ENCODE results near the gene GRM8. TPM values are rescaled to one million over a fixed set of nuclear protein-coding genes. Genes with fewer than 3 reads are reported as not detected.

GRM8 gene
- total and polyA plus RNA-seq, 4 donors, result 0.28 to 4.9 (median 2.8) TPM

- TF ChIP-seq TAF1 (conservative IDR thresholded peaks at IDR 0.05), result no peak
- no peak for TF ChIP-seq NR2F2 (IDR thresholded peaks at IDR 0.05)
- TF ChIP-seq SP1 (IDR thresholded peaks at IDR 0.05), result no peak
Measured at GRCh38 chr7:127252377-127252713, 396 bp downstream of the GRM8 start (continued).

GRCh38 chr7:127251465-127252376 lies 1.0 kb downstream of the GRM8 start:
- Histone ChIP-seq H3K27me3 (ENCODE audit: control insufficient read depth in 4 of 4, insufficient read depth in 4 of 4, low read length in 3 of 4) (peaks cover 0 to 2% (median 0%) of the 10 kb centered on the region in 4 donors), H3K4me3 (ENCODE audit: low read depth in 1 of 3, low read length in 3 of 3) (peak overlapping the region; percentile 54 to 86 (median 72)), H3K36me3 (ENCODE audit: control insufficient read depth in 4 of 4, insufficient read depth in 3 of 4, low read depth in 1 of 4, low read length in 3 of 4) (no peaks in the 10 kb centered on the region), H3K9me3 (ENCODE audit: control insufficient read depth in 4 of 4, low read length in 3 of 4) (no peaks in the 10 kb centered on the region), H3K27ac (ENCODE audit: low read depth in 1 of 2, low read length in 2 of 2) (no peak overlapping the region), H3K9ac (ENCODE audit: low read depth in 1 of 2, low read length in 2 of 2) (no peak overlapping the region), H3K4me1 (ENCODE audit: control insufficient read depth in 4 of 4, insufficient read depth in 4 of 4, low read length in 3 of 4) (peaks cover 6 to 25% (median 21%) of the 10 kb centered on the region in 4 donors)
- under 1% methylated on average over 81 of the region's 81 CpGs for WGBS
- DNase-seq (ENCODE audit: low spot score), result peak; percentile 37
- TF ChIP-seq ZBTB33 (IDR thresholded peaks at IDR 0.05) (no peak), GABPA (IDR thresholded peaks at IDR 0.05 in 1 of 2, conservative IDR thresholded peaks at IDR 0.05 in 1 of 2) (no peak), NR2F2 (IDR thresholded peaks at IDR 0.05) (no peak), RXRA (IDR thresholded peaks at IDR 0.05) (peak in 1 of 2 donors; percentile 30), HNF4A (conservative IDR thresholded peaks at IDR 0.05) (peak; percentile 80 to 90)

DNA sequence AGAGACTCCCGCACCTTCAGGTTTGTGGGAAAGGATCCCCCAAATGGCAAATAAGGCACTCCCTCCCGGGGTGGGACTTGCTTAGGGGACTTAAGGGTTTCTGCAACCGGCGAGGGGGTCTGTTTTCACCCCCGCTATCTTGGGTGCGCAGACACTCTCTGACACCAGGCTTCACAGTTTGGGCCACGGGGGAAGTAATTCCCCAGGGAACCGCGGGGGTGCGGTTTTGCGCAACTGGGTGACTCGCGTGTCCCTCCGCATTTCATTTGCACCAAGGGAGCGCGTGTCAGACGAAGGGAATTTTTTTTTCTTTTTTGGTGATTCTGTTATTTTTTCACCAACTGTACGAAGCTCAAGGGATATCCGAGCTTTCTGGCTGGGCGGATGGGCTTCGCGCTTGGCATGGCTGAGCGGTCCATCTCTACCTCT lies 1.7 kb downstream of the GRM8 start:
- TF ChIP-seq FOXA1 (IDR thresholded peaks at IDR 0.05) (no peak), RAD21 (IDR thresholded peaks at IDR 0.05) (no peak), HNF4A (conservative IDR thresholded peaks at IDR 0.05) (no peak), ZBTB33 (IDR thresholded peaks at IDR 0.05) (no peak), TAF1 (conservative IDR thresholded peaks at IDR 0.05) (no peak), RXRA (IDR thresholded peaks at IDR 0.05) (no peak), GABPA (IDR thresholded peaks at IDR 0.05 in 1 of 2, conservative IDR thresholded peaks at IDR 0.05 in 1 of 2) (no peak), FOXA2 (IDR thresholded peaks at IDR 0.05) (no peak), EGR1 (IDR thresholded peaks at IDR 0.05; ENCODE audit: low read depth in 2 of 2) (no peak), SP1 (IDR thresholded peaks at IDR 0.05) (no peak), NR2F2 (IDR thresholded peaks at IDR 0.05) (no peak)
- TF ChIP-seq, protein P1, sequence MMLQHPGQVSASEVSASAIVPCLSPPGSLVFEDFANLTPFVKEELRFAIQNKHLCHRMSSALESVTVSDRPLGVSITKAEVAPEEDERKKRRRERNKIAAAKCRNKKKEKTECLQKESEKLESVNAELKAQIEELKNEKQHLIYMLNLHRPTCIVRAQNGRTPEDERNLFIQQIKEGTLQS (IDR thresholded peaks at IDR 0.05), result no peak
- TF ChIP-seq, protein P2, sequence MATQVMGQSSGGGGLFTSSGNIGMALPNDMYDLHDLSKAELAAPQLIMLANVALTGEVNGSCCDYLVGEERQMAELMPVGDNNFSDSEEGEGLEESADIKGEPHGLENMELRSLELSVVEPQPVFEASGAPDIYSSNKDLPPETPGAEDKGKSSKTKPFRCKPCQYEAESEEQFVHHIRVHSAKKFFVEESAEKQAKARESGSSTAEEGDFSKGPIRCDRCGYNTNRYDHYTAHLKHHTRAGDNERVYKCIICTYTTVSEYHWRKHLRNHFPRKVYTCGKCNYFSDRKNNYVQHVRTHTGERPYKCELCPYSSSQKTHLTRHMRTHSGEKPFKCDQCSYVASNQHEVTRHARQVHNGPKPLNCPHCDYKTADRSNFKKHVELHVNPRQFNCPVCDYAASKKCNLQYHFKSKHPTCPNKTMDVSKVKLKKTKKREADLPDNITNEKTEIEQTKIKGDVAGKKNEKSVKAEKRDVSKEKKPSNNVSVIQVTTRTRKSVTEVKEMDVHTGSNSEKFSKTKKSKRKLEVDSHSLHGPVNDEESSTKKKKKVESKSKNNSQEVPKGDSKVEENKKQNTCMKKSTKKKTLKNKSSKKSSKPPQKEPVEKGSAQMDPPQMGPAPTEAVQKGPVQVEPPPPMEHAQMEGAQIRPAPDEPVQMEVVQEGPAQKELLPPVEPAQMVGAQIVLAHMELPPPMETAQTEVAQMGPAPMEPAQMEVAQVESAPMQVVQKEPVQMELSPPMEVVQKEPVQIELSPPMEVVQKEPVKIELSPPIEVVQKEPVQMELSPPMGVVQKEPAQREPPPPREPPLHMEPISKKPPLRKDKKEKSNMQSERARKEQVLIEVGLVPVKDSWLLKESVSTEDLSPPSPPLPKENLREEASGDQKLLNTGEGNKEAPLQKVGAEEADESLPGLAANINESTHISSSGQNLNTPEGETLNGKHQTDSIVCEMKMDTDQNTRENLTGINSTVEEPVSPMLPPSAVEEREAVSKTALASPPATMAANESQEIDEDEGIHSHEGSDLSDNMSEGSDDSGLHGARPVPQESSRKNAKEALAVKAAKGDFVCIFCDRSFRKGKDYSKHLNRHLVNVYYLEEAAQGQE (IDR thresholded peaks at IDR 0.05), result no peak
- TF ChIP-seq, protein P3, sequence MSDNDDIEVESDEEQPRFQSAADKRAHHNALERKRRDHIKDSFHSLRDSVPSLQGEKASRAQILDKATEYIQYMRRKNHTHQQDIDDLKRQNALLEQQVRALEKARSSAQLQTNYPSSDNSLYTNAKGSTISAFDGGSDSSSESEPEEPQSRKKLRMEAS (IDR thresholded peaks at IDR 0.05), result no peak
- DNase-seq (ENCODE audit: low spot score), result no peak
- H3K27ac ChIP-seq (ENCODE audit: low read depth in 1 of 2, low read length in 2 of 2), result no peak overlapping the region
- 8% methylated on average over 23 of the region's 23 CpGs for WGBS
- H3K4me1 ChIP-seq (ENCODE audit: control insufficient read depth in 4 of 4, insufficient read depth in 4 of 4, low read length in 3 of 4), result peaks cover 6 to 25% (median 21%) of the 10 kb centered on the region in 4 donors
- peak overlapping the region; percentile 41 to 86 (median 72) for H3K4me3 ChIP-seq (ENCODE audit: low read depth in 1 of 3, low read length in 3 of 3)
- H3K9ac ChIP-seq (ENCODE audit: low read depth in 1 of 2, low read length in 2 of 2), result no peak overlapping the region
- H3K27me3 ChIP-seq (ENCODE audit: control insufficient read depth in 4 of 4, insufficient read depth in 4 of 4, low read length in 3 of 4), result peaks cover 0 to 2% (median 0%) of the 10 kb centered on the region in 4 donors
- H3K9me3 ChIP-seq (ENCODE audit: control insufficient read depth in 4 of 4, low read length in 3 of 4), result no peaks in the 10 kb centered on the region
- no peaks in the 10 kb centered on the region for H3K36me3 ChIP-seq (ENCODE audit: control insufficient read depth in 4 of 4, insufficient read depth in 3 of 4, low read depth in 1 of 4, low read length in 3 of 4)
